Activated CD4-positive, alpha-beta T cell treated with anti-CD3 and anti-CD28 coated beads, Interleukin-2, Interleukin-4, amounts not matched to agents 100 ng/mL and 50 ng/mL, durations not matched to agents 16 hours and 8 hours (primary cell): Measurements from ENCODE around the gene APOL4.

ENCODE experiments used
- DNase-seq: peaks from one replicate; pipeline ENCODE4 v3.0.0-alpha.2; 2020; ENCODE audit warnings: low spot score

APOL4 gene

GRCh38 chr22:36183446-36183845 is 18.2 kb downstream of the APOL4 start:
- DNase-seq: no peak

GRCh38 chr22:36182857-36183256 is 18.8 kb downstream of the APOL4 start:
- DNase-seq: no peak

- DNase-seq: no peak
These were observed 19.6 kb downstream of the APOL4 start for GRCh38 chr22:36182056-36182455.

- DNase-seq: no peak
These were observed 20.7 kb downstream of the APOL4 start for GRCh38 chr22:36180928-36181327.

- peak; percentile 80 for DNase-seq
These were observed 21.4 kb downstream of the APOL4 start for GRCh38 chr22:36180038-36180880.

GRCh38 chr22:36177160-36177559 is 24.4 kb downstream of the APOL4 start:
- no peak for DNase-seq

GRCh38 chr22:36175892-36176291 is 25.7 kb downstream of the APOL4 start:
- no peak for DNase-seq

- no peak for DNase-seq
These were observed 29.7 kb downstream of the APOL4 start for GRCh38 chr22:36171941-36172340.

GRCh38 chr22:36166518-36167220 is 34.9 kb downstream of the APOL4 start:
- DNase-seq: no peak

- no peak for DNase-seq
These were observed 35.5 kb downstream of the APOL4 start for GRCh38 chr22:36166086-36166485.

GRCh38 chr22:36165141-36165540 is 36.5 kb downstream of the APOL4 start:
- no peak for DNase-seq

- DNase-seq: no peak
These were observed 37.0 kb downstream of the APOL4 start for GRCh38 chr22:36164621-36165020.

- no peak for DNase-seq
These were observed 38.1 kb downstream of the APOL4 start for GRCh38 chr22:36163497-36163896.

- no peak for DNase-seq
These were observed 39.2 kb downstream of the APOL4 start for GRCh38 chr22:36162127-36163034.

- peak; percentile 24 for DNase-seq
These were observed 39.8 kb downstream of the APOL4 start for GRCh38 chr22:36161793-36162126.

- peak; percentile 67 for DNase-seq
These were observed 41.1 kb downstream of the APOL4 start, which contains the start of gene APOL3 for GRCh38 chr22:36160499-36160942. TSS of gene APOL3 (minus strand) at chr22:36160755. CDS start at chr22:36149055, 11,700 bp downstream.

- peak; percentile 68 for DNase-seq
These were observed 44.8 kb downstream of the APOL4 start for GRCh38 chr22:36156515-36157419.

- DNase-seq: no peak
These were observed 45.5 kb downstream of the APOL4 start for GRCh38 chr22:36156119-36156514.

- no peak for DNase-seq
These were observed 45.9 kb downstream of the APOL4 start for GRCh38 chr22:36155702-36156101.

GRCh38 chr22:36154423-36154945 is 47.1 kb downstream of the APOL4 start:
- no peak for DNase-seq
